HEK293 (cell line): Measurements from ENCODE around the gene TEX19.

Source experiments
- CTCF ChIP-seq: fragments of 450-650 bp; formaldehyde crosslinking; IDR thresholded peaks from 2 replicates; pipeline ENCODE4 v1.5.1; 2016; ENCODE audit warnings: missing biosample characterization, missing genetic modification characterization
- ZBTB21 ChIP-seq: fragments of 450-650 bp; formaldehyde crosslinking; IDR thresholded peaks from 2 replicates; pipeline ENCODE4 v1.5.1; 2017; ENCODE audit warnings: missing biosample characterization, missing genetic modification characterization
- ZNF341 ChIP-seq: fragments of 450-650 bp; formaldehyde crosslinking; IDR thresholded peaks from 2 replicates; pipeline ENCODE4; 2016; ENCODE audit warnings: low read depth, missing biosample characterization, missing genetic modification characterization
- ZNF433 ChIP-seq: fragments of 450-650 bp; formaldehyde crosslinking; IDR thresholded peaks from 2 replicates; pipeline ENCODE4 v1.5.1; 2016; ENCODE audit warnings: missing biosample characterization, missing genetic modification characterization, low read depth
- ZNF660 ChIP-seq: fragments of 450-650 bp; IDR thresholded peaks from 2 replicates; pipeline ENCODE4 v1.5.1; 2018; ENCODE audit warnings: missing biosample characterization, mild to moderate bottlenecking, missing genetic modification characterization

GRCh38 chr17:82378741-82379021 lies 19.6 kb downstream of the TEX19 start:
- TF ChIP-seq ZNF341 (tag by site-specific recombination) (no peak), ZNF433 (tag by site-specific recombination) (no peak), CTCF (tag by site-specific recombination) (no peak), ZNF660 (tag by site-specific recombination) (no peak), ZBTB21 (tag by site-specific recombination) (no peak)
